HG02571 (cell line): Measurements from ENCODE around the gene RCAN3.
"Not testable (repeated sequence)": the region's sequence is repeated elsewhere in the genome, so short reads cannot be mapped to it uniquely, and the experiment has no call there.

Experiments used
- ATAC-seq: cut with Tn5 transposase; IDR thresholded peaks from one replicate; pipeline ENCODE4 v1.9.1; 2021; ENCODE audit warnings: mild to moderate bottlenecking, moderate library complexity; ENCODE audit not compliant: unreplicated experiment

Gene RCAN3

GRCh38 chr1:24508911-24509310 lies 6.3 kb downstream of the RCAN3 start:
- ATAC-seq = no peak

- no peak for ATAC-seq
Measured at GRCh38 chr1:24513706-24514105, 11.1 kb downstream of the RCAN3 start.

- no peak for ATAC-seq
Measured at GRCh38 chr1:24514946-24515345, 12.3 kb downstream of the RCAN3 start.

- not testable (repeated sequence) for ATAC-seq
Measured at GRCh38 chr1:24515671-24516209, 13.1 kb downstream of the RCAN3 start.

GRCh38 chr1:24516506-24516905 lies 13.9 kb downstream of the RCAN3 start:
- no peak for ATAC-seq

- ATAC-seq = no peak
Measured at GRCh38 chr1:24517898-24518297, 15.3 kb downstream of the RCAN3 start.

- not testable (repeated sequence) for ATAC-seq
Measured at GRCh38 chr1:24520282-24520681, 17.6 kb downstream of the RCAN3 start.

GRCh38 chr1:24525606-24526005 lies 23.0 kb downstream of the RCAN3 start:
- ATAC-seq = no peak

- no peak for ATAC-seq
Measured at GRCh38 chr1:24526045-24526444, 23.4 kb downstream of the RCAN3 start.

- ATAC-seq = no peak
Measured at GRCh38 chr1:24526940-24527542, 24.4 kb downstream of the RCAN3 start.

- ATAC-seq = no peak
Measured at GRCh38 chr1:24528744-24529143, 26.1 kb downstream of the RCAN3 start.

- not testable (repeated sequence) for ATAC-seq
Measured at GRCh38 chr1:24529292-24529691, 26.7 kb downstream of the RCAN3 start.

GRCh38 chr1:24535021-24535424 lies 32.4 kb downstream of the RCAN3 start:
- no peak for ATAC-seq

GRCh38 chr1:24535778-24536177 lies 33.1 kb downstream of the RCAN3 start:
- ATAC-seq = no peak

- ATAC-seq = no peak
Measured at GRCh38 chr1:24536391-24536840, 33.8 kb downstream of the RCAN3 start.

- ATAC-seq = no peak
Measured at GRCh38 chr1:24540051-24540905, 37.6 kb downstream of the RCAN3 start.

- ATAC-seq = no peak
Measured at GRCh38 chr1:24540906-24541710, 38.5 kb downstream of the RCAN3 start.

- ATAC-seq = no peak
Measured at GRCh38 chr1:24541711-24542346, 39.2 kb downstream of the RCAN3 start.

- no peak for ATAC-seq
Measured at GRCh38 chr1:24544239-24544638, 41.6 kb downstream of the RCAN3 start.

- no peak for ATAC-seq
Measured at GRCh38 chr1:24545662-24546061, 43.0 kb downstream of the RCAN3 start.

GRCh38 chr1:24547195-24547594 lies 44.6 kb downstream of the RCAN3 start:
- ATAC-seq = no peak
